OCI-LY1 (cell line): ENCODE results near the gene ITPKC.

Source experiments
- H2AFZ ChIP-seq: fragments of 200-600 bp; sonication (generic), shearing (Covaris generic); 2 replicates; pipeline ENCODE4 v1.6.0; 2014; ENCODE audit warnings: antibody characterized with exemption, mild to moderate bottlenecking, low read length
- H3F3A ChIP-seq: fragments of 200-600 bp; sonication (generic), shearing (Covaris generic); 2 replicates; pipeline ENCODE4 v1.6.0; 2014; ENCODE audit warnings: mild to moderate bottlenecking, antibody characterized with exemption, low read length, moderate library complexity; ENCODE audit not compliant: insufficient read depth
- H3K27ac ChIP-seq: fragments of 200-600 bp; sonication (generic); 2 replicates; pipeline ENCODE4 v1.5.1; 2014; ENCODE audit warnings: low read length, mixed run types, mild to moderate bottlenecking, low read depth; ENCODE audit not compliant: poor library complexity, severe bottlenecking
- H3K27me3 ChIP-seq: fragments of 200-600 bp; sonication (generic); 2 replicates; pipeline ENCODE4 v1.6.0; 2014; ENCODE audit warnings: antibody characterized with exemption, mild to moderate bottlenecking, low read length, moderate library complexity; ENCODE audit not compliant: insufficient read depth
- H3K36me3 ChIP-seq: fragments of 200-600 bp; sonication (generic); 2 replicates; pipeline ENCODE4 v1.6.1; 2014; ENCODE audit warnings: mild to moderate bottlenecking, antibody characterized with exemption, low read length, moderate library complexity, mixed read lengths; ENCODE audit not compliant: insufficient read depth
- H3K4me1 ChIP-seq: fragments of 200-600 bp; sonication (generic); 2 replicates; pipeline ENCODE4 v1.5.1; 2014; ENCODE audit warnings: mild to moderate bottlenecking, low read length, moderate library complexity; ENCODE audit not compliant: insufficient read depth, severe bottlenecking
- H3K4me2 ChIP-seq: fragments of 200-600 bp; sonication (generic), shearing (Covaris generic); 2 replicates; pipeline ENCODE4 v1.6.1; 2014; ENCODE audit warnings: low read length
- H3K4me3 ChIP-seq: fragments of 200-600 bp; sonication (generic); 2 replicates; pipeline ENCODE4 v1.5.1; 2014; ENCODE audit warnings: low read length, low read depth, mild to moderate bottlenecking, mixed read lengths; ENCODE audit not compliant: poor library complexity, severe bottlenecking
- H3K79me2 ChIP-seq: fragments of 200-600 bp; shearing (Covaris generic); 2 replicates; pipeline ENCODE4 v1.6.1; 2016; ENCODE audit warnings: mixed run types, low read length, mixed read lengths; ENCODE audit not compliant: insufficient read depth
- H3K9ac ChIP-seq: fragments of 200-600 bp; sonication (generic), shearing (Covaris generic); 2 replicates; pipeline ENCODE4 v1.6.1; 2014; ENCODE audit warnings: mild to moderate bottlenecking, low read length, mixed read lengths
- H3K9me2 ChIP-seq: fragments of 200-600 bp; sonication (generic), shearing (Covaris generic); 2 replicates; pipeline ENCODE4 v1.6.1; 2014; ENCODE audit warnings: low read depth, mild to moderate bottlenecking, low read length, mixed read lengths
- H3K9me3 ChIP-seq: fragments of 200-600 bp; shearing (Covaris generic); 2 replicates; pipeline ENCODE4 v1.6.1; 2014; ENCODE audit warnings: low read length, mixed read lengths
- H4K20me1 ChIP-seq: fragments of 200-600 bp; sonication (generic), shearing (Covaris generic); 2 replicates; pipeline ENCODE4 v1.6.0; 2016; ENCODE audit warnings: mild to moderate bottlenecking, low read length; ENCODE audit not compliant: insufficient read depth
- CTCF ChIP-seq: fragments of 200-600 bp; sonication (generic), shearing (Covaris generic); IDR thresholded peaks from 2 replicates; pipeline ENCODE4 v1.5.1; 2017; ENCODE audit warnings: mild to moderate bottlenecking, antibody characterized with exemption, low read length, moderate library complexity, mixed read lengths
- EZH2 ChIP-seq: fragments of 200-600 bp; sonication (generic), shearing (Covaris generic); IDR thresholded peaks from 2 replicates; pipeline ENCODE4 v1.8.0; 2017; ENCODE audit warnings: borderline replicate concordance, mixed run types, mild to moderate bottlenecking, antibody characterized with exemption, low read length, moderate library complexity, mixed read lengths

ITPKC gene

DNA sequence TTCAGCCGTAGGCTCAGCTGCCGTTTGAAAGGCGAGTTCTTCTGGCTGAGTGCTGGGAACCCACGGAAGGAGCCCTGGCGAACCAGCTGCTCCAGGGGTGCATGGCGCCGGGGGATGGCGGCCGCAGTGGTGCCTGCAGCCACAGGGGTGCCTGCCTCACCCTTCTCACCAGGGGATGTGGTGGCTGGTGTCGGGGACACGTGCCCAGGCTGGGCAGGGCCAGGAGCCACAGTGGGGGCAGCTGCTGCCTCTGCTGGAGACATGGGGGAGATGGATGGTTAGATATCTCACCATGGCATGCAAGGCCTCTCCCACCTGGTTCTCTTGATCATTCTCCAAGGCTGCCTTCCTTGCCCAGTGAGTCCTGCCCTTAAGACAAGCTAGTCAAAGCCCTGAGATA, 43.5 kb upstream of the ITPKC start:
- Histone ChIP-seq H3K9me3 (peaks cover 7% of the 10 kb centered on the region; the same call in 1 of the 2 replicates), H3K79me2 (no peaks in the 10 kb centered on the region), H3K36me3 (peaks cover 87% of the 10 kb centered on the region), H3F3A (no peaks in the 10 kb centered on the region), H4K20me1 (no peaks in the 10 kb centered on the region), H3K9me2 (no peaks in the 10 kb centered on the region), H3K27me3 (no peaks in the 10 kb centered on the region), H2AFZ (no peak overlapping the region), H3K9ac (no peak overlapping the region), H3K4me2 (no peak overlapping the region), H3K4me3 (no peak overlapping the region), H3K27ac (no peak overlapping the region), H3K4me1 (no peaks in the 10 kb centered on the region)
- TF ChIP-seq EZH2 (no peak), CTCF (no peak)

- Histone ChIP-seq H3K4me1 (no peaks in the 10 kb centered on the region), H3K4me2 (no peak overlapping the region), H3K9me3 (no peaks in the 10 kb centered on the region), H3K4me3 (no peak overlapping the region), H4K20me1 (no peaks in the 10 kb centered on the region), H3K9ac (no peak overlapping the region), H3K27ac (no peak overlapping the region), H2AFZ (no peak overlapping the region), H3K79me2 (no peaks in the 10 kb centered on the region), H3K36me3 (peaks cover 85% of the 10 kb centered on the region), H3F3A (no peaks in the 10 kb centered on the region), H3K9me2 (no peaks in the 10 kb centered on the region), H3K27me3 (no peaks in the 10 kb centered on the region)
- TF ChIP-seq EZH2 (no peak), CTCF (no peak)
Observed at GRCh38 chr19:40674291-40674690, 42.6 kb upstream of the ITPKC start.

GRCh38 chr19:40677156-40677555, 39.8 kb upstream of the ITPKC start:
- Histone ChIP-seq H3K4me1 (no peaks in the 10 kb centered on the region), H3K9me2 (no peaks in the 10 kb centered on the region), H3K4me3 (no peak overlapping the region), H3K27ac (no peak overlapping the region), H3K36me3 (peaks cover 69% of the 10 kb centered on the region), H4K20me1 (no peaks in the 10 kb centered on the region), H3F3A (no peaks in the 10 kb centered on the region), H3K4me2 (no peak overlapping the region), H2AFZ (no peak overlapping the region), H3K27me3 (no peaks in the 10 kb centered on the region), H3K79me2 (no peaks in the 10 kb centered on the region), H3K9me3 (no peaks in the 10 kb centered on the region), H3K9ac (no peak overlapping the region)
- TF ChIP-seq CTCF (no peak), EZH2 (no peak)
